IgD-negative memory B cell (primary cell): ENCODE measurements around the gene FRMD4A. TPM values are rescaled to one million over a fixed set of nuclear protein-coding genes. Genes with fewer than 3 reads are reported as not detected.
"Not testable (repeated sequence)": the region's sequence is repeated elsewhere in the genome, so short reads cannot be mapped to it uniquely, and the experiment has no call there.

ENCODE experiments used
- H3K27ac Mint-ChIP-seq, 3 donors: one replicate each; pipeline ENCODE4 v1.8.0; 2020 to 2022; ENCODE audit warnings: mild to moderate bottlenecking in 3 of 3, mixed read lengths in 3 of 3, moderate library complexity in 1 of 3
- H3K27me3 Mint-ChIP-seq: one replicate; pipeline ENCODE4 v1.8.0; 2021; ENCODE audit warnings: mixed read lengths
- H3K36me3 Mint-ChIP-seq: one replicate; pipeline ENCODE4 v1.8.0; 2020; ENCODE audit warnings: mild to moderate bottlenecking, mixed read lengths
- H3K4me1 Mint-ChIP-seq, 3 donors: one replicate each; pipeline ENCODE4 v1.8.0; 2020 to 2022; ENCODE audit warnings: mixed read lengths in 3 of 3, mild to moderate bottlenecking in 1 of 3
- H3K4me3 Mint-ChIP-seq, 4 donors: one replicate each; pipeline ENCODE4 v1.8.0; 2020 to 2022; ENCODE audit warnings: mild to moderate bottlenecking in 4 of 4, mixed read lengths in 4 of 4, moderate library complexity in 3 of 4
- H3K9me3 Mint-ChIP-seq, 3 donors: one replicate each; pipeline ENCODE4 v1.8.0; 2020 to 2021; ENCODE audit warnings: mixed read lengths in 3 of 3, mild to moderate bottlenecking in 1 of 3
- polyA plus RNA-seq: library from polyadenylated mRNA; unstranded; fragments of 300-500 nt; fragmentation: Illumina TruSeq; gene quantifications from one replicate; pipeline ENCODE4 v1.2.3, GENCODE V29; 2021

FRMD4A gene
- polyA plus RNA-seq, 1 donor from 2014 or later = 1.7 TPM

DNA sequence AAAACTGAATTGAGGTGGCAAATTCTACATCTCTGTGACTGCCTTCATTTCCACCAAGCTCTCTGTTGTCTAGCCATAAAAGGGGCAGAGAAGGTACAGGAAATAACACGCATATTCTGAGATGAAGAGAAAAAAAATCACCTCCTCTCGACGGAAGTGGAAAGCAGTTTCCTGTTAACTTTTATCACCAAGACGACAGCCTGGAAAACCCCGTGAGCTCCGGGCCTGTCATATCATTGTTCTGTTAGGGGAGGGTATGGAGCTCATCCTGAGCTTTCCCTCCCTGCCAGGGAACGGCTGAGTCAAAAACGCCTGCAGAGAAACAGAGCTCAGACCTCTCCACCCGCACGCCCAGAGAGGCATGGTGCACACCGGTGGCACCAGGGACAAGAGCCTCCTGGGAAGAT, 543.7 kb downstream of the FRMD4A start:
- Mint-ChIP-seq H3K36me3 (peaks cover 1% of the 10 kb centered on the region), H3K27ac (peak overlapping the region in 2 of 3 donors; percentile 83 to 98), H3K4me3 (peak overlapping the region; percentile 56 to 93 (median 83)), H3K9me3 (no peaks in the 10 kb centered on the region), H3K4me1 (peaks cover 28 to 40% (median 30%) of the 10 kb centered on the region in 3 donors), H3K27me3 (no peaks in the 10 kb centered on the region)

DNA sequence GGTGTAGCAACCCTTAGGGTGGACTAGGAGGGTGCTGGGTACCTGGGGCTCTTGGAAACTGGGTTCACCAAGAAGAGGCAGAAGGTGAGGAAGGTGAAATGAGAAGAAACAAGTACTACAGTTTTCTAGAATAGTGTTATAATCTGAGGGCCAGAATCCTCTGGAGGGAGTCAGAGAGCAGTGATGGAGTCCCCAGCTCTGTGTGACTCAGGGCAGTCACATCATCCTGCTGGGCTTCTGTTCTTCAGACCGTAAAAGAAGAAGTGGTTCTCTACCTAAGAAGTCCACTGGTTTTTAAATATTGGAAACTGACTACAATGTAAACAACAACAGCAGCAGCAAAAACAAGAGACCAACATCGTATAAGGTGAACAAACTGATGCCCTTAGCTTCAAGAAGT, 546.7 kb downstream of the FRMD4A start:
- Mint-ChIP-seq H3K36me3 (peaks cover 1% of the 10 kb centered on the region), H3K4me3 (peak overlapping the region in 3 of 4 donors; percentile 11 to 76 (median 49)), H3K27me3 (no peaks in the 10 kb centered on the region), H3K27ac (peak overlapping the region; percentile 60 to 96 (median 69)), H3K4me1 (peaks cover 38 to 44% (median 41%) of the 10 kb centered on the region in 3 donors), H3K9me3 (no peaks in the 10 kb centered on the region)

DNA sequence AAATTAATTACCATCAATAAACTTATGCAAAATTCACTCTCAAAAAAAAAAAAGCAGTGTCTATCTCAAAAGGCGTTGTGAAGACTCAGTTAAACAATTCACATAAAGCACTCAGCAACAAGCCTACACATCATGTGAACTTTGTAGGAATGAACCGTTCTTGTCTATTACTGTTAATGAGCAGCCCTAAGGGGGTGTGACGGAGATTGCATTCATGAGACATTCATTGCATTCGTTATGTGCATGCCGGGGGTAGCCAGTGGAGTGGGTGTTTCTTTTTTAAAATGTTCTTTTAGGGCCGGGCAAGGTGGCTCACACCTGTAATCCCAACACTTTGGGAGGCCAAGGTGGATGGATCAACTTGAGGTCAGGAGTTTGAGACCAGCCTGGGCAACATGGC, 551.0 kb downstream of the FRMD4A start:
- Mint-ChIP-seq H3K4me3 (peak overlapping the region in 1 of 4 donors; percentile 20), H3K9me3 (no peaks in the 10 kb centered on the region), H3K27ac (peak overlapping the region in 1 of 3 donors; percentile 19), H3K4me1 (peaks cover 31 to 34% (median 34%) of the 10 kb centered on the region in 3 donors), H3K27me3 (peaks cover 4% of the 10 kb centered on the region), H3K36me3 (no peaks in the 10 kb centered on the region)

DNA sequence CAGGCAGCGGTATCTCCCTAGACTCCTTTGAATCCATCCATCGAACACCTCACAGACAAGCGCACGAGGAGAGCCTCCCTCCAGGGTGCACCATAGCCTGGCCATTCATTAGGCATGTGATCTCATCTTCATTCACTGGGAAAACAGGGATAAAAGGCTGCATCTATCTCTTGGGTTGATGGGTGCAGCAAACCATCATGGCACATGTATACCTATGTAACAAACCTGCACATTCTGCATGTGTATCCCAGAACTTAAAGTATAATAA, 552.1 kb downstream of the FRMD4A start:
- H3K4me3 Mint-ChIP-seq, H3K36me3 Mint-ChIP-seq, H3K9me3 Mint-ChIP-seq, H3K27ac Mint-ChIP-seq, H3K27me3 Mint-ChIP-seq: not testable (repeated sequence)
- H3K4me1 Mint-ChIP-seq = peaks cover 22 to 28% (median 24%) of the 10 kb centered on the region in 3 donors

DNA sequence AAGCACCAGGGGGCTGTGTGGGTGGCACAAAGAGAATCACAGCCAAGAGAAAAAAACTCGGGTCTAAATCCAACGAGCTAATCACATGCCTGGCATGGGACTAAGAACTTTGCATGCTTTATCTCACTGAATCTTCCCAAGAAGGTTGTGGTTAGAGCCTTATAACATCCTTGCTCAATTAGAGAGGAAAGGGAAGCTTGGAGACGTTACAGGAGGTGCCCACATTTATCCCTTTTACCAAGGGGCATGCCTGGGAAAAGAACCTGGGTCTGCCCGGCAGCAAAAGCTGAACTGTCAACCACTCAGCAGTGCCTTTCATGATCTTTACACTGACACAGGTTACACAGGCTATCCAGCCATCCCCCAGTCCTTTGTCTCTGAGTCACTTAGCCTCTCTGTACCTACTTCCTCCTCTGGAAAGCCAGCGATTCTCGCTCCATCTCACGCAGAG, 553.8 kb downstream of the FRMD4A start:
- peak overlapping the region in 2 of 4 donors; percentile 58 to 69 for H3K4me3 Mint-ChIP-seq
- peaks cover 12 to 27% (median 15%) of the 10 kb centered on the region in 3 donors for H3K4me1 Mint-ChIP-seq
- no peak overlapping the region for H3K27ac Mint-ChIP-seq
- H3K36me3 Mint-ChIP-seq = no peaks in the 10 kb centered on the region
- H3K9me3 Mint-ChIP-seq = no peaks in the 10 kb centered on the region
- H3K27me3 Mint-ChIP-seq = peaks cover 9% of the 10 kb centered on the region

DNA sequence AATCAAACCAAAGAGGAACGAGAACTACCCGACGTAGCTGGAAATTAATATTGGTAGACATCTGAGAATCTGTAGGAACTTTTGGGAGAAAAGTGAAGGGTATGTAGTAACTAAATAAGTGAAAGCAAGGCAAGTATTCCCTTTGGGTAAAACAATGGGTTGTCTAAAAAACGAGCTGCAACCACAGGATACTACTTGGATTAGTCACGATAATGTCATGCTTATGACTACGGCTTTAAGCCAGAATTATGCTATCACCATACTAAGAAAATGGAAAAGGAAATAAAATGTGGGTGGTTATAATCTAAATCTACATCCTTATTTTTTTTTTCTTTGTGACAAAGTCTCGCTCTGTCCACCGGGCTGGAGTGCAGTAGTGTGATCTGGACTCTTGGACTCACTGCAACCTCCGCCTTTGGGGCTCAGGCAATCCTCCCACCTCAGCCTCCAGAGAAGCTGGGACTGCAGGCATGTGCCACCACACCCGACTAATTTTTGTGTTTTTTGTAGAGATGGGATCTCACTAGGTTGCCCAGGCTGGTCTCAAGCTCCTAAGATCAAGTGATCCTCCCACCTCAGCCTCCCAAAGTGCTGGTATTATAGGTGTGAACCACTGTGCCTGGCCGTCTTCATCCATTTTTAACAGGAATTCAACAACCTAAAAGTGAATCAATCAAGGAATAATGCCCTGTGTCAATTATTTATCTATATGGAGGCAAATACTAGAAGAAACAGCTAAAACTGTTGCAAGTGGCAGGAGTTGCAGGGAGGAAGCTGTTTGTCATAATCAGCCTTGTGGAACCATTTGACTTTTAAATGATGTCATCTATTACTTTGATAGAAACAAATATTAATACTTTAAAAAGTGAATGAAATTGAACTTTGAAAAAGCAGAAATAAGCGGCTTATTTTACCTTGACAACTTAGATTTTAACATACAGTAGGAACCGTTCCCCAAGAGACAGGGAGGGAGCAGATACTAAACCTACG, 554.6 kb downstream of the FRMD4A start:
- H3K4me3 Mint-ChIP-seq = peak overlapping the region in 1 of 4 donors; percentile 58
- peaks cover 2% of the 10 kb centered on the region for H3K36me3 Mint-ChIP-seq
- H3K27ac Mint-ChIP-seq = no peak overlapping the region
- peaks cover 9 to 27% (median 9%) of the 10 kb centered on the region in 3 donors for H3K4me1 Mint-ChIP-seq
- no peaks in the 10 kb centered on the region for H3K9me3 Mint-ChIP-seq
- peaks cover 9% of the 10 kb centered on the region for H3K27me3 Mint-ChIP-seq

DNA sequence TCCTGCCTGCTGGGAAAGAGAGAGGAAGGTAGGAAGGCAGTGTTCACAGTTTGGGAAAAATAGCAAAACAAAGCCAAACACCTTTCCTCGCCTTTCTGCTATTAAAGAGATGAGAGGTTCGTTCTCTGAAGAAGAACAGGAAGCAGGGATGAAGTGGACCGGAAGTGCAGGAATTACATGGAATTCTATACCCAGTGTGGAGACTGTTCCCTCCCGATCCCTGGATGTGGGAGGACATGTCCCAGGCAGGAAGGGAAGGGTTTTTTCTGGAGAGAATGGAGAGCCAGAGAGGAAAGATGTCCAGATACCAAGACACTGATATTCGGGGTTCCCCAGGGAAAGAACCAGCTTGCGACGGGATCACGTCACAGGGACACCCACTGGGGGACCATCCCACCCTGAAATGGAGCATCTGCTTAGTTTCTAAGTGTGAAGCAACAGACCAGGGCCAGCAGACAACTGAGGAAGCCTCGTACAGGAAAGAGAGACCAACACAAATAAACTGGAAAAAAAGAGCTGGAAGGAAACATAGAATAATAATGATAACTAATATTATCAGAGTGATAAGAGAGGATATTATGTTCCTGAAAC, 556.3 kb downstream of the FRMD4A start:
- peaks cover 14% of the 10 kb centered on the region for H3K27me3 Mint-ChIP-seq

DNA sequence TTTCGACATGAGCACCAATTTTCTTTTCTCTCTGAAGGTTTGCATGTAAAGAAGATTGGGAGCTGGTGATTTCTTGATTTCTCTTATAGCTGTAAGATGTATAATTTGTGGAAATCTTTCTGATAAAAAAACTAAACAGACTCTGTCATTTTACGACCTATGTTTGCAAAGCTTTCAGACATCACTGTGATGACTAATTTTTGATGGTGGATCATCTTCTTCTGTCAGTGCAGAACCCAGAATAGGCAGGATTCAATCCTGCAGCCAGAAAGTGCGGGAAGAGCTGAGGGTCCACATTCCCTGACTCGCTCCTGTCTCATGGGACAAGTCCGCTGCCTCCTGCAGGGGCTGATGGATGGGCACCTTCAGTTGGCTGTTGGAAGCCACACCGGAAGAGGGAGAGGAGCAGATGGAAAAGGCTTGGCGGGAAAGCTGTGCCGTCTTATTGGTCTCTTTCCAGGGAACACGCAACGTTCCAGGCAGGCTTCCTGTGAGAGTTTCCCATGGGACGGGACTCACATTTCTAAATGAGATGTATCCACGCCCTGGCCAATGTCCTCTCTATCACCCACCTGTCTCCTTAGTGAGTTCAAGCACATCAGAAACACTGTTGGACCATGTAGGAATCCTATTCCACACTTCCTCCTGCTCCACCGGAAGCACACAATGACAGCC, 557.1 kb downstream of the FRMD4A start:
- no peak overlapping the region for H3K27ac Mint-ChIP-seq
- H3K36me3 Mint-ChIP-seq = peaks cover 2% of the 10 kb centered on the region
- no peak overlapping the region for H3K4me3 Mint-ChIP-seq
- H3K27me3 Mint-ChIP-seq = peaks cover 14% of the 10 kb centered on the region
- H3K4me1 Mint-ChIP-seq = peaks cover 9 to 16% (median 13%) of the 10 kb centered on the region in 3 donors
- H3K9me3 Mint-ChIP-seq = no peaks in the 10 kb centered on the region

More for the DNA sequence above, 556.3 kb downstream of the FRMD4A start:
- no peak overlapping the region for H3K4me3 Mint-ChIP-seq
- H3K9me3 Mint-ChIP-seq = no peaks in the 10 kb centered on the region
- H3K4me1 Mint-ChIP-seq = peaks cover 11 to 18% (median 13%) of the 10 kb centered on the region in 3 donors
- no peak overlapping the region for H3K27ac Mint-ChIP-seq
- peaks cover 2% of the 10 kb centered on the region for H3K36me3 Mint-ChIP-seq

DNA sequence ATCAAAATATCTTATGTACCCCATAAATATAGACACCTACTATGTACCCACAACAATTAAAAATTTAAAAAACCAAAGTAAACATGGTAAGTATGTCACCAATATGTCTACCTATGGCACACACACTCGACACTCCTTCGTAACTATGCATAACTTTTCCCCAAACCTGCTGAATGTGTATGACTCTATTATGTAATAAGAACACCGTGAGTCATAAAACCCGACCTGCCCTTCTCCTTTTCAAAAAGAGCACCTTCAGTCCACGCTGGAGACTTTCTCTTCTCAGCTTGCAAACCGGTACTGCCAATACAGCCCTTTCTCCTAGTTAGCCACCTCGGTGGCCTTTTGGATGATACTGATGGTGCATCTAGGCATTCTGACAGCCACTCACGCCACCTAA, 557.7 kb downstream of the FRMD4A start:
- H3K4me3 Mint-ChIP-seq = no peak overlapping the region
- H3K9me3 Mint-ChIP-seq = no peaks in the 10 kb centered on the region
- peaks cover 14% of the 10 kb centered on the region for H3K27me3 Mint-ChIP-seq
- peaks cover 2% of the 10 kb centered on the region for H3K36me3 Mint-ChIP-seq
- peaks cover 8 to 13% (median 13%) of the 10 kb centered on the region in 3 donors for H3K4me1 Mint-ChIP-seq
- no peak overlapping the region for H3K27ac Mint-ChIP-seq

DNA sequence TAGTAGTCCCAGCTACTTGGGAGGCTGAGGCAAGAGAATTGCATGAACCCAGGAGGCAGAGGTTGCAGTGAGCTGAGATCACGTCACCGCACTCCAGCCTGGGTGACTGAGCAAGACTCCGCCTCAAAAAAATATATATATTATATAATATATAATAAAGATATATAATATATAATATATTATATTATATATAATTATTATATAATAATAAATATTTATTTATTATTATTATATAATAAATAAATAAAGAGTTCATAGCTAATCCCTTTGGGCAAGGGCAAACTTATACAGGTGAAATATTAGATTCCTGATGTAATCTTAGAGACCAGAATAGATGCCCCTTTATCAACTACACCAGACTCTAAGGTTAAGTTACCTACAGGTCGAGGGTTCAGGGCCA, 558.7 kb downstream of the FRMD4A start:
- H3K27ac Mint-ChIP-seq = peak overlapping the region in 1 of 3 donors; percentile 73
- peaks cover 15% of the 10 kb centered on the region for H3K27me3 Mint-ChIP-seq
- H3K9me3 Mint-ChIP-seq = no peaks in the 10 kb centered on the region
- peaks cover 6 to 11% (median 10%) of the 10 kb centered on the region in 3 donors for H3K4me1 Mint-ChIP-seq
- peaks cover 2% of the 10 kb centered on the region for H3K36me3 Mint-ChIP-seq
- no peak overlapping the region for H3K4me3 Mint-ChIP-seq

DNA sequence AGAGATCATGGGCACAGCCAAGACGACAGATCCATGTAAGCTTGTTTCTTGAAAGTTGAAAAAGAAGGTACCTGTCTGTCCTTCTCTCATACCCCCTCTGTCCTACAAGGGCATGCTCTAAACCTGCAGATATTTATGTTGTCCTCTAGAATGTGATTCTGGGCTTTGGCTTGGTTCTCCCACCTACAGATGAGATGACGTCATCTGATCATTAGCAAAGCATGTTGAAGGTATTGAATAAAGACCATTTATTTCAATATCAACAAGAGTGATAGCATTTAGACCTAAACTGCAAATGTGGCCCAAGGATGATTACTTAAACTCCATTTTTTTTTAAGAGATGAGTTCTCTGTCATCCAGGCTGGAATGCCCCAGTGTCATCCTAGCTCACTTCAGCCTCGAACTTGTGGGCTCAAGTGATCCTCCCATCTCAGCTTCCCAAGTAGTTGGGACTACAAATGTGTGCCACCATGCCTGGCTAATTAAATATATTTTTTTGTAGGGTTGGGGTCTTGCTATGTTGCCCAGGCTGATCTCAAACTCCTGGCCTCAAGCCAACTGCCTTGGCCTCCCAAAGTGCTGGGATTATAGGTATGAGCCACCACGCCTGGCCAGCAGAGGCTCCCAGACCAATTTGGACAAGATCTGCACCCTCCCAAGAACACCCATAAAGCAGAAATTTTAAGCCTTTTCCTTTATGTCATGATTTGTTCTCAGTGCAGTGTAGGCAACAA, 559.8 kb downstream of the FRMD4A start:
- no peak overlapping the region for H3K27ac Mint-ChIP-seq
- H3K4me3 Mint-ChIP-seq = no peak overlapping the region
- H3K36me3 Mint-ChIP-seq = peaks cover 2% of the 10 kb centered on the region
- H3K9me3 Mint-ChIP-seq = no peaks in the 10 kb centered on the region
- H3K4me1 Mint-ChIP-seq = peaks cover 6 to 10% (median 6%) of the 10 kb centered on the region in 3 donors
- H3K27me3 Mint-ChIP-seq = peaks cover 15% of the 10 kb centered on the region

DNA sequence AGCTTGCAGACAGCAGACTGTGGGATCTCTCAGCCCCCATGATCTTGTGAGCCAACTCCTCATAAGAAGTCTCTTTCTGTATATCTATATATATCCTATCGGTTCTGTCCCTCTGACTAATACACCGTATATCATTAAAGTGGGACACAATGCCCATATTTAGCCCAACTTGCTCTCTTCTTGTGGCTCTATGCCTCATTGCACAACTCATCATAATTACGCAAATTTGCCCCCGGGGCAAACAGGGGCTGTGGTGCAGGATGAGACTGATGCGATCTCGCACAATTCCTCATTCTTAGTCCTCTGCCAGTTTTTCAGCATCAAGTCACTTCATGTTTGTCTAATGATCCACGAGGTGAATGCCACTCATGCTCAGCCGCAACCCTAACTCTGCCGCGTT, 560.8 kb downstream of the FRMD4A start:
- Mint-ChIP-seq H3K4me3 (peak overlapping the region in 3 of 4 donors; percentile 18 to 65 (median 52)), H3K4me1 (peaks cover 3 to 6% (median 6%) of the 10 kb centered on the region in 3 donors), H3K27ac (no peak overlapping the region), H3K27me3 (peaks cover 14% of the 10 kb centered on the region), H3K36me3 (peaks cover 2% of the 10 kb centered on the region), H3K9me3 (no peaks in the 10 kb centered on the region)

DNA sequence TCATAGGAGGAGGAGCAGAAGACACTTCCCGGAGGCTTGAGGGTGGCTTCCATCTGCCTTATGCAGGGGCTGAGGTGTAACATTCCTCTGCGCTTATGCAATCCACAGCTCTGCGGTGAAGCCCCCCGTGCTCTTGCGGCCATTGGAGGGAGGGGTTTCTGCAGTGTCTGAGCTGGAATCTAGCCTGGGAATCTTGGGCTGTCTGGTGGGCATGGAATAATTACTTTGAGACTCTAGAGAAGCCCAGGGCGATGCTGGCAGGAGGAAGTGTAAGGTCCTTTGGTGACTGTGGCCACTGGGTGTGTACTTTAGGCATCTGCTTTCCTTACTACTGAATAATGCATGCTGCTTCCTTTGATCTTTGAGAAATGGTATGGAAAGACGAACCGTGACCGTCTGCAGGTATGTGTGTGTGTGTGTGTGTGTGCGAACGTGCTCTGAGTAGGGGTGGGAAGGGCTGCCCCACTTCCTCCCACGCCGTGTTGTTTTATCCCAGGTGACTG, 563.0 kb downstream of the FRMD4A start:
- Mint-ChIP-seq H3K27ac (no peak overlapping the region), H3K9me3 (no peaks in the 10 kb centered on the region), H3K4me1 (peaks cover 0 to 6% (median 6%) of the 10 kb centered on the region in 3 donors), H3K4me3 (no peak overlapping the region), H3K36me3 (peaks cover 2% of the 10 kb centered on the region), H3K27me3 (peaks cover 6% of the 10 kb centered on the region)

DNA sequence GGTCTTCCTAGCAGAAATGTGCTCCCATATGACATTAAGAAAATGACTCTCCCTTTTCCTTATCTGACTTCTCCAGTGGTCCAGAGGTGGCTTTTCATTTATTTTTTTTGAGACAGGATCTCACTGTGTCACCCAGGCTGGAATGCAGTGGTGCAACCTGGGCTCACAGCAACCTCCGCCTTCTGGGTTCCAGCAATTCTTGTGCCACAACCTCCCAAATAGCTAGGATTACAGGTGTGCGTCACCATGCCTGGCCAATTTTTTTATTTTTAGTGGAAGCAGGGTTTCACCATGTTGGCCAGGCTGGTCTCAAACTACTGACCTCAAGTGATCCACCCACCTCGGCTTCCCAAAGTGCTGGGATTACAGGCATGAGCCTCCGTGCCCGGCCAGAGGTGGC, 563.6 kb downstream of the FRMD4A start:
- H3K4me1 Mint-ChIP-seq, H3K4me3 Mint-ChIP-seq, H3K27me3 Mint-ChIP-seq, H3K9me3 Mint-ChIP-seq, H3K36me3 Mint-ChIP-seq: not testable (repeated sequence)
- peak overlapping the region in 1 of 3 donors; percentile 31 for H3K27ac Mint-ChIP-seq
